H1 (cell line): ENCODE data around the gene THEM5. TPM values are rescaled to one million over a fixed set of nuclear protein-coding genes. Genes with fewer than 3 reads are reported as not detected.

Source experiments
- CTCF ChIA-PET: fragments of 300-600 bp; sonication (Branson Sonifier 250); formaldehyde crosslinking; loops from one replicate; lab custom pipeline; 2021; ENCODE audit not compliant: partially characterized antibody; lab: Charles Lee
- POLR2A ChIA-PET: fragments of 300-600 bp; sonication (Branson Sonifier 250); formaldehyde crosslinking; loops from one replicate; lab custom pipeline; 2021; ENCODE audit warnings: inconsistent platforms; ENCODE audit not compliant: partially characterized antibody; lab: Charles Lee
- DNase-seq, 2 experiments: peaks; one replicate each; pipeline versions ENCODE4 v3.0.0 to v3.0.0-alpha.2; 2010 to 2022; ENCODE audit warnings: low spot score in 2 of 2, low read depth in 1 of 2, mixed read lengths in 1 of 2
- FAIRE-seq: peaks from 2 replicates; lab custom pipeline; 2011; peaks lifted over from hg19 to GRCh38; lab: Jason Lieb, UNC
- H2AFZ ChIP-seq: 2 replicates; pipeline ENCODE4 v1.8.1; 2012; ENCODE audit warnings: low read length, inconsistent platforms
- H2AK5ac ChIP-seq: 2 replicates; pipeline ENCODE4 v1.6.1; 2013; ENCODE audit warnings: low read depth, low read length
- H2BK120ac ChIP-seq: replicated peaks from 2 replicates; pipeline ENCODE3; 2013; ENCODE audit warnings: low read depth, low read length, inconsistent platforms
- H2BK12ac ChIP-seq: 2 replicates; pipeline ENCODE4 v1.6.1; 2013; ENCODE audit warnings: low read depth, low read length
- H2BK15ac ChIP-seq: 2 replicates; pipeline ENCODE4 v1.6.1; 2013; ENCODE audit warnings: low read length
- H2BK20ac ChIP-seq: 2 replicates; pipeline ENCODE4 v1.6.1; 2013; ENCODE audit warnings: low read length
- H2BK5ac ChIP-seq: 2 replicates; pipeline ENCODE4 v1.6.1; 2013; ENCODE audit warnings: low read depth, low read length
- H3K14ac ChIP-seq: 2 replicates; pipeline ENCODE4 v1.6.1; 2013; ENCODE audit warnings: inconsistent platforms; ENCODE audit not compliant: insufficient read length
- H3K18ac ChIP-seq: 2 replicates; pipeline ENCODE4 v1.6.1; 2013; ENCODE audit warnings: low read length; ENCODE audit errors: extremely low read depth
- H3K23ac ChIP-seq: 2 replicates; pipeline ENCODE4 v1.6.1; 2013; ENCODE audit warnings: inconsistent platforms; ENCODE audit not compliant: insufficient read length
- H3K23me2 ChIP-seq: 2 replicates; pipeline ENCODE4 v1.6.1; 2013; ENCODE audit warnings: low read depth, low read length
- H3K27ac ChIP-seq: 2 replicates; pipeline ENCODE4 v1.6.1; 2011; ENCODE audit warnings: low read depth, low read length, inconsistent platforms
- H3K27me3 ChIP-seq, 4 experiments: replicated peaks in 1 of 4; 1 replicate in 1 of 4; 2 replicates in 3 of 4; pipeline versions ENCODE4 v1.6.1 to v1.8.1; 2011 to 2013; ENCODE audit warnings: low read length in 3 of 4, mild to moderate bottlenecking in 3 of 4, inconsistent platforms in 2 of 4, mixed read lengths in 2 of 4, moderate library complexity in 1 of 4; ENCODE audit not compliant: control insufficient read depth in 3 of 4, insufficient read depth in 3 of 4; ENCODE audit errors: extremely low read depth in 1 of 4
- H3K36me3 ChIP-seq, 4 experiments: 2 replicates each; pipeline versions ENCODE4 v1.6.1 to v1.8.1; 2011 to 2013; ENCODE audit warnings: mild to moderate bottlenecking in 4 of 4, low read length in 3 of 4, moderate library complexity in 2 of 4, control low read depth in 1 of 4, inconsistent platforms in 1 of 4; ENCODE audit not compliant: insufficient read depth in 4 of 4, control insufficient read depth in 2 of 4
- H3K4ac ChIP-seq: replicated peaks from 2 replicates; pipeline ENCODE3; 2013; ENCODE audit warnings: low read length, low read depth, mixed read lengths, inconsistent platforms; ENCODE audit not compliant: insufficient read length
- H3K4me1 ChIP-seq, 4 experiments: replicated peaks in 1 of 4; 1 replicate in 1 of 4; 2 replicates in 3 of 4; pipeline versions ENCODE4 v1.6.1 to v1.8.1; 2011 to 2013; ENCODE audit warnings: low read length in 3 of 4, inconsistent platforms in 2 of 4, mixed read lengths in 1 of 4; ENCODE audit not compliant: insufficient read depth in 4 of 4, control insufficient read depth in 3 of 4
- H3K4me2 ChIP-seq, 2 experiments: 2 replicates each; pipeline versions ENCODE4 v1.6.1 to v1.8.1; 2011 to 2013; ENCODE audit warnings: low read depth in 2 of 2, low read length in 2 of 2, control low read depth in 1 of 2, inconsistent platforms in 1 of 2, mild to moderate bottlenecking in 1 of 2; ENCODE audit not compliant: insufficient read depth in 1 of 2
- H3K4me3 ChIP-seq, 4 experiments: fragments of 200-600, 300-600 bp in 1 of 4; sonication (generic), shearing (Covaris generic), sonication (Bioruptor Twin) in 1 of 4; 2 replicates each; pipeline versions ENCODE4 v1.5.1 to v1.8.1; 2011 to 2016; ENCODE audit warnings: low read length in 4 of 4, low read depth in 3 of 4, control low read depth in 2 of 4, inconsistent platforms in 2 of 4, mild to moderate bottlenecking in 2 of 4, mixed read lengths in 1 of 4, moderate library complexity in 1 of 4; ENCODE audit not compliant: insufficient read depth in 2 of 4; ENCODE audit errors: extremely low read depth in 1 of 4
- H3K56ac ChIP-seq: replicated peaks from 2 replicates; pipeline ENCODE3; 2013; ENCODE audit warnings: low read depth, mild to moderate bottlenecking, mixed read lengths, low read length, inconsistent platforms; ENCODE audit not compliant: insufficient read length
- H3K79me1 ChIP-seq: 2 replicates; pipeline ENCODE4 v1.6.1; 2013; ENCODE audit warnings: low read depth, low read length, control low read depth
- H3K79me2 ChIP-seq, 2 experiments: 2 replicates each; pipeline versions ENCODE4 v1.6.1 to v1.8.1; 2012 to 2013; ENCODE audit warnings: low read length in 2 of 2, mild to moderate bottlenecking in 2 of 2, inconsistent platforms in 1 of 2; ENCODE audit not compliant: insufficient read depth in 2 of 2, control insufficient read depth in 1 of 2
- H3K9ac ChIP-seq, 4 experiments: replicated peaks in 1 of 4; 1 replicate in 1 of 4; 2 replicates in 3 of 4; pipeline versions ENCODE4 v1.6.1 to v1.8.1; 2011 to 2013; ENCODE audit warnings: low read depth in 3 of 4, low read length in 3 of 4, control low read depth in 2 of 4, mild to moderate bottlenecking in 2 of 4, moderate library complexity in 2 of 4, inconsistent platforms in 1 of 4; ENCODE audit errors: extremely low read depth in 1 of 4
- H3K9me3 ChIP-seq, 2 experiments: 2 replicates each; pipeline versions ENCODE4 v1.6.1 to v1.8.1; 2012 to 2013; ENCODE audit warnings: mild to moderate bottlenecking in 2 of 2, moderate library complexity in 2 of 2, control low read depth in 1 of 2, inconsistent platforms in 1 of 2, low read depth in 1 of 2, low read length in 1 of 2, mixed read lengths in 1 of 2; ENCODE audit not compliant: insufficient read depth in 2 of 2
- H4K20me1 ChIP-seq, 2 experiments: replicated peaks in 1 of 2; 2 replicates each; pipeline versions ENCODE3 to v1.8.1; 2011 to 2013; ENCODE audit warnings: inconsistent platforms in 2 of 2, low read length in 2 of 2, mild to moderate bottlenecking in 1 of 2; ENCODE audit not compliant: insufficient read depth in 2 of 2, control insufficient read depth in 1 of 2
- H4K5ac ChIP-seq: 2 replicates; pipeline ENCODE4 v1.6.1; 2013; ENCODE audit warnings: low read length, low read depth, mixed read lengths, inconsistent platforms; ENCODE audit not compliant: insufficient read length
- H4K8ac ChIP-seq: 2 replicates; pipeline ENCODE4 v1.8.0; 2013; ENCODE audit warnings: mild to moderate bottlenecking, moderate library complexity, low read length, inconsistent platforms; ENCODE audit not compliant: insufficient read depth; ENCODE audit errors: extremely low read depth
- H4K91ac ChIP-seq: replicated peaks from 2 replicates; pipeline ENCODE3; 2013; ENCODE audit warnings: low read length, mixed read lengths, inconsistent platforms; ENCODE audit not compliant: insufficient read length
- ASH2L ChIP-seq: fragments of 200-600, 300-600 bp; sonication (generic); IDR thresholded peaks from one replicate; pipeline ENCODE4 v1.7.1; 2017; ENCODE audit warnings: low read length
- NANOG ChIP-seq: IDR thresholded peaks from 2 replicates; pipeline ENCODE4 v1.6.1; 2011; ENCODE audit warnings: low read length, low read depth, mild to moderate bottlenecking, inconsistent platforms; ENCODE audit not compliant: insufficient read depth, poor library complexity, severe bottlenecking
- PHF8 ChIP-seq: fragments of 200-600 bp; sonication (generic); conservative IDR thresholded peaks from 2 replicates; pipeline ENCODE4 v1.7.1; 2012; ENCODE audit warnings: low read depth, mild to moderate bottlenecking, inconsistent platforms, low read length, moderate library complexity
- RBBP5 ChIP-seq: IDR thresholded peaks from 2 replicates; pipeline ENCODE4 v1.7.1; 2012; ENCODE audit warnings: low read depth, mild to moderate bottlenecking, inconsistent platforms, low read length, moderate library complexity, borderline replicate concordance
- SIN3A ChIP-seq, 2 experiments: IDR thresholded peaks in 1 of 2; conservative IDR thresholded peaks in 1 of 2; 2 replicates each; pipeline ENCODE4 v1.6.1; 2011 to 2012; ENCODE audit warnings: low read length in 2 of 2, improper control_type of control experiment in 1 of 2, low read depth in 1 of 2, mild to moderate bottlenecking in 1 of 2
- SIX5 ChIP-seq: IDR thresholded peaks from 2 replicates; pipeline ENCODE4 v1.6.1; 2011; ENCODE audit warnings: mild to moderate bottlenecking, low read depth, low read length
- TCF12 ChIP-seq: IDR thresholded peaks from 2 replicates; pipeline ENCODE4 v1.6.1; 2011; ENCODE audit warnings: low read depth, mild to moderate bottlenecking, low read length
- YY1 ChIP-seq: IDR thresholded peaks from 2 replicates; pipeline ENCODE4 v1.6.1; 2011; ENCODE audit warnings: low read depth, mild to moderate bottlenecking, low read length
- ZNF274 ChIP-seq: IDR thresholded peaks from 2 replicates; pipeline ENCODE4 v1.7.0; 2012; ENCODE audit warnings: low read length, borderline replicate concordance; ENCODE audit errors: extremely low read depth
- WGBS, 2 experiments: shearing (Covaris generic) in 1 of 2; methylation state at CpG; one replicate each; pipeline versions ENCODE4 v1.1.6 to v1.1.7; 2013 to 2015; ENCODE audit warnings: low lambda C conversion rate in 2 of 2, mixed read lengths in 2 of 2, inconsistent platforms in 1 of 2, low coverage in 1 of 2, missing lambda C conversion rate in 1 of 2; ENCODE audit not compliant: insufficient replicate concordance in 2 of 2, insufficient coverage in 1 of 2, insufficient read length in 1 of 2; ENCODE audit errors: extremely low coverage in 1 of 2, missing lambda C conversion rate in 1 of 2; 5-methylcytosine and 5-hydroxymethylcytosine counted together
- polyA plus RNA-seq, 7 experiments: library from polyadenylated mRNA; depleted of rRNA in 3 of 7; stranded (reverse) in 5 of 7; unstranded in 2 of 7; fragments of >200 nt in 5 of 7; fragments of 200-250 nt in 2 of 7; gene quantifications; 1 replicate in 5 of 7; 2 replicates in 1 of 7; 4 replicates in 1 of 7; pipeline versions ENCODE4 v1.2.1 to v1.2.3, GENCODE V29; 2011 to 2013; ENCODE audit warnings: missing spikeins in 2 of 7, mixed read lengths in 2 of 7
- total RNA-seq: library from RNA; stranded (reverse); fragmentation: NEBNext Ultra II Directional; extraction: Animal tissue kit (Norgen Biotek cat#: 25700); gene quantifications from 2 replicates; pipeline ENCODE4 v1.2.1, GENCODE V29; 2021
- TF ChIP-seq, protein P1 (sequence below), 3 experiments: IDR thresholded peaks; 1 replicate in 2 of 3; 2 replicates in 1 of 3; pipeline versions ENCODE4 v1.5.1 to v1.6.1; 2011; ENCODE audit warnings: low read length in 3 of 3, mild to moderate bottlenecking in 3 of 3, inconsistent platforms in 2 of 3, low read depth in 1 of 3, moderate library complexity in 1 of 3; ENCODE audit not compliant: insufficient read depth in 1 of 3; ENCODE audit errors: control extremely low read depth in 1 of 3

Gene THEM5
- total and polyA plus RNA-seq, 2 of the 8 experiments (the other 6 are each of a cell fraction or from before 2014, with no cell fraction given): not detected

DNA sequence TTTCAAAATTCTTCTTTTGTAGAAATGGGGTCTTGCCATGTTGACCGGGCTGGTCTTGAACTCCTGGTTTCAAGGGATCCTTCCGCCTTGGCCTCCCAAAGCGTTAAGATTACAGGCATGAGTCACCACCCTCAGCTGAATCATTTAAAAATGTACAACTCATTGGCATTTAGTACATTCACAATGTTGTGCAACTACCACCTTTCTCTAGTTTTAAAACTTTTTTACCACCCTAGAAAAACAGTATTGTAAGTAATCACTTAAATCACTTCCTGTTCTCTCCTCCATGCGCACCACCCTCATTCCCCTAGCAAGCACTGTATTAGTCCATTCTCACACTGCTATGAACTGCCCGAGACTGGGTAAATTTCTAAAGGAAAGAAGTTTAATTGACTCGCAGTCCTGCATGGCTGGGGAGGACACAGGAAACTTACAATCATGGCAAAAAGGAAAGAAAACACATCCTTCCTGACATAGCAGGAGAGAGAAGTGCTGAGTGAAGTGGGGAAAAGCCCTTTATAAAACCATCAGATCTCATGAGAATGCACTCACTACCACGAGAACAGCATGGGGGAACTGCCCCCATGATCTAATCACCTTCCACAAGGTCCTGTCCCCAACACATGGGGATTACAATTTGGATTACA lies 14.4 kb upstream of the THEM5 start:
- CTCF ChIA-PET: interaction anchor here (1.3 kb wide), 1 partner anchor 148 kb away, joined by 3 read pairs; no protein-coding TSS in a partner anchor
- H3K27ac ChIP-seq: no peak overlapping the region
- H3K18ac ChIP-seq: no peak overlapping the region
- H2BK120ac ChIP-seq: no peak overlapping the region
- no peak overlapping the region for H3K4ac ChIP-seq
- H3K23ac ChIP-seq: no peak overlapping the region
- no peak overlapping the region for H3K14ac ChIP-seq
- H4K20me1 ChIP-seq: no peaks in the 10 kb centered on the region
- no peaks in the 10 kb centered on the region for H3K79me2 ChIP-seq
- H2AFZ ChIP-seq: no peak overlapping the region
- no peak overlapping the region for H3K9ac ChIP-seq
- no peaks in the 10 kb centered on the region for H3K9me3 ChIP-seq
- H2BK5ac ChIP-seq: no peak overlapping the region
- no peaks in the 10 kb centered on the region for H3K79me1 ChIP-seq
- H4K5ac ChIP-seq: no peak overlapping the region
- H3K23me2 ChIP-seq: no peaks in the 10 kb centered on the region
- peaks cover 0 to 8% (median under 1%) of the 10 kb centered on the region in 4 experiments; a peak in 3 of 7 replicates for H3K4me1 ChIP-seq
- 85% methylated on average over 7 of the region's 7 CpGs; no CpG with 5 or more reads in 1 of the 2 experiments for WGBS, 2 experiments
- H2BK15ac ChIP-seq: no peak overlapping the region
- no peak overlapping the region for H2AK5ac ChIP-seq
- H2BK12ac ChIP-seq: no peak overlapping the region
- no peaks in the 10 kb centered on the region for H3K36me3 ChIP-seq
- no peak overlapping the region for H4K91ac ChIP-seq
- no peak overlapping the region for H3K56ac ChIP-seq
- DNase-seq (no peak), FAIRE-seq (no peak)
- no peak overlapping the region for H2BK20ac ChIP-seq
- POLR2A ChIA-PET: no interaction called here
- H3K4me3 ChIP-seq: no peak overlapping the region
- peaks cover 0 to 17% (median 4%) of the 10 kb centered on the region in 4 experiments; a peak in 4 of 7 replicates for H3K27me3 ChIP-seq
- no peak overlapping the region for H3K4me2 ChIP-seq
- no peak overlapping the region for H4K8ac ChIP-seq
- no peak for TF ChIP-seq SIN3A (conservative IDR thresholded peaks at IDR 0.05 in 1 of 2, IDR thresholded peaks at IDR 0.05 in 1 of 2; ENCODE audit: low read depth in 1 of 2, low read length in 2 of 2)
- no peak for TF ChIP-seq TCF12
- TF ChIP-seq RBBP5: no peak
- no peak for TF ChIP-seq ASH2L
- TF ChIP-seq NANOG: no peak
- no peak for TF ChIP-seq PHF8
- TF ChIP-seq SIX5: no peak
- TF ChIP-seq, protein P1, sequence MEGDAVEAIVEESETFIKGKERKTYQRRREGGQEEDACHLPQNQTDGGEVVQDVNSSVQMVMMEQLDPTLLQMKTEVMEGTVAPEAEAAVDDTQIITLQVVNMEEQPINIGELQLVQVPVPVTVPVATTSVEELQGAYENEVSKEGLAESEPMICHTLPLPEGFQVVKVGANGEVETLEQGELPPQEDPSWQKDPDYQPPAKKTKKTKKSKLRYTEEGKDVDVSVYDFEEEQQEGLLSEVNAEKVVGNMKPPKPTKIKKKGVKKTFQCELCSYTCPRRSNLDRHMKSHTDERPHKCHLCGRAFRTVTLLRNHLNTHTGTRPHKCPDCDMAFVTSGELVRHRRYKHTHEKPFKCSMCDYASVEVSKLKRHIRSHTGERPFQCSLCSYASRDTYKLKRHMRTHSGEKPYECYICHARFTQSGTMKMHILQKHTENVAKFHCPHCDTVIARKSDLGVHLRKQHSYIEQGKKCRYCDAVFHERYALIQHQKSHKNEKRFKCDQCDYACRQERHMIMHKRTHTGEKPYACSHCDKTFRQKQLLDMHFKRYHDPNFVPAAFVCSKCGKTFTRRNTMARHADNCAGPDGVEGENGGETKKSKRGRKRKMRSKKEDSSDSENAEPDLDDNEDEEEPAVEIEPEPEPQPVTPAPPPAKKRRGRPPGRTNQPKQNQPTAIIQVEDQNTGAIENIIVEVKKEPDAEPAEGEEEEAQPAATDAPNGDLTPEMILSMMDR (IDR thresholded peaks at IDR 0.05; ENCODE audit: control extremely low read depth in 1 of 3, insufficient read depth in 1 of 3, low read depth in 1 of 3, low read length in 3 of 3): no peak
- TF ChIP-seq YY1: no peak
- TF ChIP-seq ZNF274: no peak
